ENCODE results near the gene UBXN2A. TPM values are rescaled to one million over a fixed set of nuclear protein-coding genes. Genes with fewer than 3 reads are reported as not detected.

Gene UBXN2A
- polyA plus RNA-seq, 2 donors: 5.8 to 6.4 TPM

- Histone ChIP-seq H3K36me3 (ENCODE audit: control insufficient read depth in 2 of 2, insufficient read depth in 2 of 2, low read length in 1 of 2) (no peaks in the 10 kb centered on the region), H3K9me3 (ENCODE audit: control insufficient read depth in 2 of 2, insufficient read depth in 1 of 2, low read depth in 1 of 2, low read length in 1 of 2) (no peaks in the 10 kb centered on the region), H3K4me1 (ENCODE audit: control insufficient read depth in 2 of 2, insufficient read depth in 2 of 2, low read length in 1 of 2) (no peaks in the 10 kb centered on the region), H3K27ac (ENCODE audit: low read depth in 2 of 2, low read length in 1 of 2) (no peak overlapping the region), H3K27me3 (ENCODE audit: control insufficient read depth in 1 of 2, insufficient read depth in 2 of 2, low read length in 2 of 2) (no peaks in the 10 kb centered on the region), H3K4me3 (ENCODE audit: low read depth in 1 of 2, low read length in 2 of 2) (no peak overlapping the region)
- WGBS, 2 donors: 98% methylated on average over 4 of the region's 4 CpGs
Observed at GRCh38 chr2:23967846-23968245, 27.6 kb downstream of the UBXN2A start.

DNA sequence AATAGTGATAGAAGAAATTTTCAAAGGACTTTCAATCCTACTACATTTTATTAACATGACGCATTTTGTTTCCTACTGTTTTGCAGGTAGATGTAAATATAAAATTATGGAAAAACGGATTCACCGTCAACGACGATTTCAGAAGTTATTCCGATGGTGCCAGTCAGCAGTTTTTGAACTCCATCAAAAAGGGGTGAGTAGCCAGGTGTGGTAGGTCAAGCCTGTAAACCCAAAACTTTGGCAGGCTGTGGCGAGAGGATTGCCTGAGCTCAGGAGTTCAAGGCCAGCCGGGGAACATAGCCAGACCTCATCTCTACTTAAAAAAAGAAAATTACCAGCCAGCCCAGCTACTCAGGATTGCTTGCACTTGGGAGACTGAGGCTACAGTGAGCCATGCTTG is 36.6 kb downstream of the UBXN2A start:
- no peaks in the 10 kb centered on the region for H3K27me3 ChIP-seq (ENCODE audit: control insufficient read depth in 1 of 2, insufficient read depth in 2 of 2, low read length in 2 of 2)
- peaks cover 0 to 5% of the 10 kb centered on the region in 2 donors for H3K36me3 ChIP-seq (ENCODE audit: control insufficient read depth in 2 of 2, insufficient read depth in 2 of 2, low read length in 1 of 2)
- 97 to 98% methylated on average over 8 of the region's 8 CpGs for WGBS, 2 donors

DNA sequence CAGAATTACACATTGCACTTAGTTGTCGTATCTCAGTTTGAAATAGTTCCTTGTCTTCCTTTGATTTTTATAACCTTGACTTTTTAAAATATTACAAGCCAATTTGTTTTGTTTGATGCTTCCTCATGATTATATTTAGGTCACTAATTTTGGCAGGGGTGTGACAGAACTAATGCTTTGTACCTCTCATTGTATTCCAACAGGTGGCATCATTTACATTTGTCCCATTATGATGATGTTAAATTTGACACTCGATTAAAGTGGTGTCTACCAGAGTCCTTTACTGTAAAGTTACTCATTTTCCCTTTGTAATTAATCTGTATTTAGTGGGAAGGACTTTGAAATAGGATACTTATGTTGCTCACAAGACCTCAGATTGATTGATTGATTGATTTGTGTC is 48.1 kb downstream of the UBXN2A start:
- H3K36me3 ChIP-seq (ENCODE audit: control insufficient read depth in 2 of 2, insufficient read depth in 2 of 2, low read length in 1 of 2): no peaks in the 10 kb centered on the region
- 57 to 59% methylated on average over 2 of the region's 2 CpGs for WGBS, 2 donors

More for the DNA sequence above, 36.6 kb downstream of the UBXN2A start:
- H3K27ac ChIP-seq (ENCODE audit: low read depth in 2 of 2, low read length in 1 of 2): no peak overlapping the region
- H3K9me3 ChIP-seq (ENCODE audit: control insufficient read depth in 2 of 2, insufficient read depth in 1 of 2, low read depth in 1 of 2, low read length in 1 of 2): no peaks in the 10 kb centered on the region
- H3K4me1 ChIP-seq (ENCODE audit: control insufficient read depth in 2 of 2, insufficient read depth in 2 of 2, low read length in 1 of 2): no peaks in the 10 kb centered on the region
- H3K4me3 ChIP-seq (ENCODE audit: low read depth in 1 of 2, low read length in 2 of 2): no peak overlapping the region

DNA sequence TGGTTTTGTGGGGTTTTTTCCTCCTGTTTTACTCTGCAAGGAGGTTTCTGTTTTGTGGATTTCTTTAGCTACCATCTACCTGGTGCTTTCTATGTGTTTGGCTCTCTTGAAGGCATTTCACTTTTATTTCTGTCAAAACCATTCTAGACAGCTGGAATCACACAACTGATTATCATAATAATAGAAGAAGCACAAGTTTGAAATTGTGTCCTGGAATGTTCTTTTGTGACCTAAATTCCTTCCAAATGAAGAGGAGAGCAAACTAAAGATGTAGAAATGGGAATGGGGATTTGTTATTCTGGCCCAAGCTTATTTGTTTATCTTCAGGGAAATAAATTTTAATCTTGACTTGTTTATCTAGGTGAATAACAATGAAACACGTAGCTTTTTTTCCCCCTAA is 52.7 kb downstream of the UBXN2A start:
- Histone ChIP-seq H3K27ac (ENCODE audit: low read depth in 2 of 2, low read length in 1 of 2) (no peak overlapping the region), H3K36me3 (ENCODE audit: control insufficient read depth in 2 of 2, insufficient read depth in 2 of 2, low read length in 1 of 2) (no peaks in the 10 kb centered on the region), H3K4me1 (ENCODE audit: control insufficient read depth in 2 of 2, insufficient read depth in 2 of 2, low read length in 1 of 2) (no peaks in the 10 kb centered on the region), H3K9me3 (ENCODE audit: control insufficient read depth in 2 of 2, insufficient read depth in 1 of 2, low read depth in 1 of 2, low read length in 1 of 2) (no peaks in the 10 kb centered on the region), H3K4me3 (ENCODE audit: low read depth in 1 of 2, low read length in 2 of 2) (no peak overlapping the region), H3K27me3 (ENCODE audit: control insufficient read depth in 1 of 2, insufficient read depth in 2 of 2, low read length in 2 of 2) (no peaks in the 10 kb centered on the region)
- WGBS, 2 donors: 60 to 61% methylated on average over 1 of the region's 1 CpG

More for the DNA sequence above, 48.1 kb downstream of the UBXN2A start:
- H3K4me1 ChIP-seq (ENCODE audit: control insufficient read depth in 2 of 2, insufficient read depth in 2 of 2, low read length in 1 of 2): no peaks in the 10 kb centered on the region
- H3K27ac ChIP-seq (ENCODE audit: low read depth in 2 of 2, low read length in 1 of 2): no peak overlapping the region
- H3K4me3 ChIP-seq (ENCODE audit: low read depth in 1 of 2, low read length in 2 of 2): no peak overlapping the region
- H3K27me3 ChIP-seq (ENCODE audit: control insufficient read depth in 1 of 2, insufficient read depth in 2 of 2, low read length in 2 of 2): no peaks in the 10 kb centered on the region
- no peaks in the 10 kb centered on the region for H3K9me3 ChIP-seq (ENCODE audit: control insufficient read depth in 2 of 2, insufficient read depth in 1 of 2, low read depth in 1 of 2, low read length in 1 of 2)

GRCh38 chr2:23993736-23994269 is 53.5 kb downstream of the UBXN2A start:
- Histone ChIP-seq H3K4me3 (ENCODE audit: low read depth in 1 of 2, low read length in 2 of 2) (no peak overlapping the region), H3K27me3 (ENCODE audit: control insufficient read depth in 1 of 2, insufficient read depth in 2 of 2, low read length in 2 of 2) (no peaks in the 10 kb centered on the region), H3K36me3 (ENCODE audit: control insufficient read depth in 2 of 2, insufficient read depth in 2 of 2, low read length in 1 of 2) (no peaks in the 10 kb centered on the region), H3K9me3 (ENCODE audit: control insufficient read depth in 2 of 2, insufficient read depth in 1 of 2, low read depth in 1 of 2, low read length in 1 of 2) (no peaks in the 10 kb centered on the region), H3K4me1 (ENCODE audit: control insufficient read depth in 2 of 2, insufficient read depth in 2 of 2, low read length in 1 of 2) (no peaks in the 10 kb centered on the region), H3K27ac (ENCODE audit: low read depth in 2 of 2, low read length in 1 of 2) (no peak overlapping the region)
- 96 to 99% methylated on average over 8 of the region's 8 CpGs for WGBS, 2 donors

DNA sequence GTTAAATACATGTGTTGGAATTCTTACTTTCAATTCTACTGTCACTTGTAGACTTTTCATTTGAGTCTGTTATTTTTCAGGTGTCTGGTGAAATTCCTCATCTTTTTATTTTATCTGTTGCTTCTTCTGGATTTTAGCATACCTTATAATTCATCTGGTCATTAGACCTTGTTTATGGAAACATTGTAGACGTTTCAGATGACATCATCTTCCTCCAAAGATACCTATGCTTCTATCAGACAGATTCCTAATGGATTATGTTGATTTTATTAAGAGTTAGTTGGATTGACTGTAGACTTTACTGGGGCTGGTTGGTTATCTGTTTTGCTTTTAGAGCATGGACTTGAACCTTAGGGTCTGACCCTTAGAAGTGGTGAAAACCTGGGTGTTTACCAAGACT is 54.3 kb downstream of the UBXN2A start:
- WGBS, 2 donors: 54 to 60% methylated on average over 1 of the region's 1 CpG
- H3K27me3 ChIP-seq (ENCODE audit: control insufficient read depth in 1 of 2, insufficient read depth in 2 of 2, low read length in 2 of 2): no peaks in the 10 kb centered on the region

GRCh38 chr2:24007693-24008092 is 67.4 kb downstream of the UBXN2A start:
- no peaks in the 10 kb centered on the region for H3K36me3 ChIP-seq (ENCODE audit: control insufficient read depth in 2 of 2, insufficient read depth in 2 of 2, low read length in 1 of 2)
- no peak overlapping the region for H3K4me3 ChIP-seq (ENCODE audit: low read depth in 1 of 2, low read length in 2 of 2)
- H3K27ac ChIP-seq (ENCODE audit: low read depth in 2 of 2, low read length in 1 of 2): no peak overlapping the region
- H3K27me3 ChIP-seq (ENCODE audit: control insufficient read depth in 1 of 2, insufficient read depth in 2 of 2, low read length in 2 of 2): peaks cover 0 to 2% of the 10 kb centered on the region in 2 donors
- H3K4me1 ChIP-seq (ENCODE audit: control insufficient read depth in 2 of 2, insufficient read depth in 2 of 2, low read length in 1 of 2): peaks cover 2 to 6% of the 10 kb centered on the region in 2 donors
- no peaks in the 10 kb centered on the region for H3K9me3 ChIP-seq (ENCODE audit: control insufficient read depth in 2 of 2, insufficient read depth in 1 of 2, low read depth in 1 of 2, low read length in 1 of 2)

More for the DNA sequence above, 54.3 kb downstream of the UBXN2A start:
- Histone ChIP-seq H3K4me3 (ENCODE audit: low read depth in 1 of 2, low read length in 2 of 2) (no peak overlapping the region), H3K36me3 (ENCODE audit: control insufficient read depth in 2 of 2, insufficient read depth in 2 of 2, low read length in 1 of 2) (no peaks in the 10 kb centered on the region), H3K4me1 (ENCODE audit: control insufficient read depth in 2 of 2, insufficient read depth in 2 of 2, low read length in 1 of 2) (no peaks in the 10 kb centered on the region), H3K9me3 (ENCODE audit: control insufficient read depth in 2 of 2, insufficient read depth in 1 of 2, low read depth in 1 of 2, low read length in 1 of 2) (no peaks in the 10 kb centered on the region), H3K27ac (ENCODE audit: low read depth in 2 of 2, low read length in 1 of 2) (no peak overlapping the region)

- Histone ChIP-seq H3K36me3 (ENCODE audit: control insufficient read depth in 2 of 2, insufficient read depth in 2 of 2, low read length in 1 of 2) (no peaks in the 10 kb centered on the region), H3K9me3 (ENCODE audit: control insufficient read depth in 2 of 2, insufficient read depth in 1 of 2, low read depth in 1 of 2, low read length in 1 of 2) (no peaks in the 10 kb centered on the region), H3K4me1 (ENCODE audit: control insufficient read depth in 2 of 2, insufficient read depth in 2 of 2, low read length in 1 of 2) (peaks cover 2 to 6% of the 10 kb centered on the region in 2 donors), H3K27me3 (ENCODE audit: control insufficient read depth in 1 of 2, insufficient read depth in 2 of 2, low read length in 2 of 2) (peaks cover 0 to 2% of the 10 kb centered on the region in 2 donors), H3K4me3 (ENCODE audit: low read depth in 1 of 2, low read length in 2 of 2) (no peak overlapping the region), H3K27ac (ENCODE audit: low read depth in 2 of 2, low read length in 1 of 2) (no peak overlapping the region)
- 74 to 85% methylated on average over 13 of the region's 13 CpGs for WGBS, 2 donors
Observed at GRCh38 chr2:24008672-24009366, 68.6 kb downstream of the UBXN2A start.

GRCh38 chr2:24009367-24009679 is 69.1 kb downstream of the UBXN2A start:
- Histone ChIP-seq H3K9me3 (ENCODE audit: control insufficient read depth in 2 of 2, insufficient read depth in 1 of 2, low read depth in 1 of 2, low read length in 1 of 2) (no peaks in the 10 kb centered on the region), H3K27me3 (ENCODE audit: control insufficient read depth in 1 of 2, insufficient read depth in 2 of 2, low read length in 2 of 2) (peaks cover 0 to 2% of the 10 kb centered on the region in 2 donors), H3K27ac (ENCODE audit: low read depth in 2 of 2, low read length in 1 of 2) (no peak overlapping the region), H3K4me1 (ENCODE audit: control insufficient read depth in 2 of 2, insufficient read depth in 2 of 2, low read length in 1 of 2) (peaks cover 2 to 6% of the 10 kb centered on the region in 2 donors), H3K4me3 (ENCODE audit: low read depth in 1 of 2, low read length in 2 of 2) (peak overlapping the region in 1 of 2 donors; percentile 48), H3K36me3 (ENCODE audit: control insufficient read depth in 2 of 2, insufficient read depth in 2 of 2, low read length in 1 of 2) (no peaks in the 10 kb centered on the region)
- WGBS, 2 donors: 52 to 69% methylated on average over 9 of the region's 9 CpGs

Measured in esophagus (tissue), 2 donors.